IMR-90 (cell line): ENCODE measurements around the gene DNPH1. TPM values are rescaled to one million over a fixed set of nuclear protein-coding genes. Genes with fewer than 3 reads are reported as not detected.
A peak's percentile ranks its signal among the peaks of the same experiment; 100 is the strongest.

Experiments
- ATAC-seq: fragments of 200-7000 bp; cut with Tn5 transposase; 2 replicates; pipeline ENCODE4 v1.9.1; 2020; ENCODE audit warnings: low read depth, mild to moderate bottlenecking, moderate library complexity
- BruUV-seq: library from RNA; stranded (reverse); fragments of 400-500 nt; replicated peaks from 2 replicates; lab custom pipeline; 2021; lab: Mats Ljungman, UMichigan
- CTCF ChIA-PET: fragments of 300-600 bp; formaldehyde crosslinking; extraction: SDS; loops from one replicate; lab custom pipeline; 2021; ENCODE audit warnings: antibody characterized with exemption; lab: Yijun Ruan, JAX
- POLR2A ChIA-PET: fragments of 300-600 bp; sonication (Branson Sonifier 250); formaldehyde crosslinking; loops from one replicate; lab custom pipeline; 2022; ENCODE audit warnings: antibody characterized with exemption; ENCODE audit not compliant: unreplicated experiment; lab: Charles Lee
- DNase-seq: peaks from one replicate; pipeline ENCODE4 v3.0.0; 2013
- H2AFZ ChIP-seq: replicated peaks from 2 replicates; pipeline ENCODE3; 2013; ENCODE audit warnings: low read length, mild to moderate bottlenecking; ENCODE audit not compliant: poor library complexity
- H2AK5ac ChIP-seq: 2 replicates; pipeline ENCODE4 v1.6.1; 2013; ENCODE audit warnings: low read depth, low read length, inconsistent platforms
- H2AK9ac ChIP-seq: replicated peaks from 2 replicates; pipeline ENCODE3; 2013; ENCODE audit warnings: mild to moderate bottlenecking, low read depth, low read length, moderate library complexity; ENCODE audit not compliant: poor library complexity
- H2BK120ac ChIP-seq: 2 replicates; pipeline ENCODE4 v1.6.1; 2013; ENCODE audit warnings: low read depth, low read length, inconsistent platforms
- H2BK15ac ChIP-seq: 3 replicates; pipeline ENCODE4 v1.6.1; 2013; ENCODE audit warnings: low read depth, low read length, inconsistent platforms
- H2BK20ac ChIP-seq: 2 replicates; pipeline ENCODE4 v1.6.1; 2013; ENCODE audit warnings: low read depth, mild to moderate bottlenecking, inconsistent platforms, low read length, moderate library complexity
- H2BK5ac ChIP-seq: 2 replicates; pipeline ENCODE4 v1.6.1; 2013; ENCODE audit warnings: mild to moderate bottlenecking, low read depth, low read length, inconsistent platforms; ENCODE audit not compliant: poor library complexity, severe bottlenecking
- H3K14ac ChIP-seq: replicated peaks from 2 replicates; pipeline ENCODE4 v1.6.1; 2013; ENCODE audit warnings: low read depth, low read length, inconsistent platforms
- H3K18ac ChIP-seq: 2 replicates; pipeline ENCODE4 v1.6.1; 2013; ENCODE audit warnings: low read depth, low read length, control low read depth
- H3K23ac ChIP-seq: 2 replicates; pipeline ENCODE4 v1.6.1; 2013; ENCODE audit warnings: low read depth, low read length, inconsistent platforms
- H3K27ac ChIP-seq: 2 replicates; pipeline ENCODE4 v1.5.1; 2013; ENCODE audit warnings: mild to moderate bottlenecking, control low read depth, low read length; ENCODE audit not compliant: insufficient read depth
- H3K27me3 ChIP-seq: 2 replicates; pipeline ENCODE4 v1.6.1; 2013; ENCODE audit warnings: low read length; ENCODE audit not compliant: control insufficient read depth, insufficient read depth
- H3K36me3 ChIP-seq: 2 replicates; pipeline ENCODE4 v1.6.1; 2013; ENCODE audit warnings: low read length, mixed read lengths; ENCODE audit not compliant: control insufficient read depth, insufficient read depth
- H3K4ac ChIP-seq: 2 replicates; pipeline ENCODE4 v1.6.1; 2013; ENCODE audit warnings: low read depth, low read length, inconsistent platforms
- H3K4me1 ChIP-seq: 2 replicates; pipeline ENCODE4 v1.6.1; 2013; ENCODE audit warnings: low read length, mixed read lengths; ENCODE audit not compliant: control insufficient read depth, insufficient read depth
- H3K4me2 ChIP-seq: 2 replicates; pipeline ENCODE4 v1.6.1; 2013; ENCODE audit warnings: low read depth, mild to moderate bottlenecking, control low read depth, low read length, moderate library complexity
- H3K4me3 ChIP-seq: 2 replicates; pipeline ENCODE4 v1.5.1; 2013; ENCODE audit warnings: low read depth, mild to moderate bottlenecking, control low read depth, low read length, moderate library complexity; ENCODE audit not compliant: insufficient read depth
- H3K56ac ChIP-seq: 2 replicates; pipeline ENCODE4 v1.6.1; 2013; ENCODE audit warnings: low read length, inconsistent platforms; ENCODE audit not compliant: insufficient read depth; ENCODE audit errors: extremely low read depth
- H3K79me1 ChIP-seq, 2 experiments: 2 replicates each; pipeline ENCODE4 v1.6.1; 2013; ENCODE audit warnings: low read length in 2 of 2, inconsistent platforms in 1 of 2, low read depth in 1 of 2
- H3K9ac ChIP-seq: 2 replicates; pipeline ENCODE4 v1.6.1; 2013; ENCODE audit warnings: low read depth, low read length, control low read depth
- H3K9me1 ChIP-seq: 2 replicates; pipeline ENCODE4 v1.6.1; 2013; ENCODE audit warnings: low read length, inconsistent platforms; ENCODE audit not compliant: insufficient read depth
- H3K9me3 ChIP-seq: 2 replicates; pipeline ENCODE4 v1.6.1; 2013; ENCODE audit warnings: low read length; ENCODE audit not compliant: control insufficient read depth, insufficient read depth
- H4K20me1 ChIP-seq: 2 replicates; pipeline ENCODE4 v1.6.1; 2013; ENCODE audit warnings: low read length, inconsistent platforms; ENCODE audit not compliant: insufficient read depth
- H4K5ac ChIP-seq: 2 replicates; pipeline ENCODE4 v1.6.1; 2013; ENCODE audit warnings: mild to moderate bottlenecking, low read depth, low read length, control low read depth
- H4K8ac ChIP-seq, 2 experiments: 2 replicates each; pipeline ENCODE4 v1.6.1; 2013; ENCODE audit warnings: low read depth in 2 of 2, low read length in 2 of 2, control low read depth in 1 of 2, inconsistent platforms in 1 of 2
- H4K91ac ChIP-seq: 2 replicates; pipeline ENCODE4 v1.6.1; 2013; ENCODE audit warnings: low read depth, low read length, inconsistent platforms; ENCODE audit not compliant: insufficient read depth
- MXI1 ChIP-seq: IDR thresholded peaks from 2 replicates; pipeline ENCODE4 v1.6.1; 2012; ENCODE audit warnings: low read depth, mild to moderate bottlenecking, low read length, moderate library complexity, borderline replicate concordance
- SMC3 ChIP-seq: fragments of 150-350 bp; IDR thresholded peaks from 2 replicates; pipeline ENCODE4 v1.6.1; 2016; ENCODE audit warnings: low read depth, mild to moderate bottlenecking, antibody characterized with exemption, low read length, moderate library complexity
- WGBS, 2 experiments: methylation state at CpG; one replicate each; pipeline versions ENCODE4 v1.1.5 to v1.1.7; 2013; ENCODE audit warnings: missing lambda C conversion rate in 2 of 2; ENCODE audit not compliant: insufficient read length in 1 of 2; ENCODE audit errors: extremely low coverage in 2 of 2; 5-methylcytosine and 5-hydroxymethylcytosine counted together
- dilution Hi-C: fragments of 300-500 bp; cut with HindIII; formaldehyde crosslinking; loops from one replicate; pipeline ENCODE4 v1.14.3; 2018; ENCODE audit warnings: low sequenced_read_pairs; ENCODE audit not compliant: unreplicated experiment
- in situ Hi-C: fragments of 300-500 bp; cut with MboI; formaldehyde crosslinking; loops from 3 replicates; pipeline ENCODE4 v1.14.3; 2019; ENCODE audit warnings: low sequenced_read_pairs, inconsistent platforms, mixed read lengths
- intact Hi-C: fragments of 100-400 bp; cut with micrococcal nuclease; formaldehyde crosslinking; loops from 2 replicates; pipeline ENCODE4 v1.10.0; 2022
- polyA plus RNA-seq, 3 experiments: library from polyadenylated mRNA; depleted of rRNA; stranded (reverse); fragments of >200 nt; gene quantifications; 2 replicates each; pipeline ENCODE4 v1.2.3, GENCODE V29; 2012; ENCODE audit warnings: low replicate concordance in 1 of 3
- total RNA-seq: library from RNA; depleted of rRNA; stranded (reverse); fragments of >200 nt; gene quantifications from 2 replicates; pipeline ENCODE4 v1.2.3, GENCODE V29; 2012

Gene DNPH1
- total and polyA plus RNA-seq, 2 of the 4 experiments (the other 2 are of a cell fraction): 19.0 to 47.8 TPM

GRCh38 chr6:43277643-43278523 is 48.6 kb upstream of the DNPH1 start:
- no peaks in the 10 kb centered on the region for H3K79me1 ChIP-seq
- H3K23ac ChIP-seq: no peak overlapping the region
- no peak overlapping the region for H3K4me3 ChIP-seq
- H2BK15ac ChIP-seq: no peak overlapping the region
- intact Hi-C loops: no loop called here
- dilution Hi-C loops: no loop called here
- ATAC-seq: peak; percentile 64
- peak overlapping the region; percentile 10 for H2AK9ac ChIP-seq
- H3K9ac ChIP-seq: peak overlapping the region; percentile 46; the same call in 1 of the 2 replicates
- H3K27me3 ChIP-seq: peaks cover 41% of the 10 kb centered on the region
- H2BK20ac ChIP-seq: no peak overlapping the region
- no peak overlapping the region for H3K56ac ChIP-seq
- H3K14ac ChIP-seq: no peak overlapping the region
- peak; percentile 10 for DNase-seq
- H3K4me1 ChIP-seq: peaks cover 10% of the 10 kb centered on the region
- TF ChIP-seq MXI1 (no peak), SMC3 (no peak)
- H2BK5ac ChIP-seq: no peak overlapping the region
- no peak overlapping the region for H4K91ac ChIP-seq
- H2BK120ac ChIP-seq: no peak overlapping the region
- no peaks in the 10 kb centered on the region for H3K36me3 ChIP-seq
- peak overlapping the region; percentile 7 to 70; a peak in 1 of 4 replicates for H4K8ac ChIP-seq
- in situ Hi-C loops: no loop called here
- ChIA-PET CTCF (no interaction called here), POLR2A (no interaction called here)
- H4K20me1 ChIP-seq: no peaks in the 10 kb centered on the region
- 0 out of 2 replicates have a peak overlapping the region, but pooled peaks have one; percentile 9 for H3K4ac ChIP-seq
- no peak overlapping the region for H3K4me2 ChIP-seq
- H3K18ac ChIP-seq: no peak overlapping the region
- H3K9me1 ChIP-seq: peaks cover 6% of the 10 kb centered on the region; the same call in 1 of the 2 replicates
- no TSS peak for BruUV-seq
- H3K27ac ChIP-seq: no peak overlapping the region
- 64% methylated on average over 4 of the region's 13 CpGs; no CpG with 5 or more reads in 1 of the 2 experiments for WGBS, 2 experiments
- H3K9me3 ChIP-seq: no peaks in the 10 kb centered on the region
- peak overlapping the region; percentile 36; the same call in 1 of the 2 replicates for H2AK5ac ChIP-seq
- no peak overlapping the region for H4K5ac ChIP-seq
- H2AFZ ChIP-seq: peak overlapping the region; percentile 71
